Measurements from ENCODE around the gene WNT3A.

Gene WNT3A

GRCh38 chr1:228104526-228105269 is 97.9 kb downstream of the WNT3A start:
- no peak for DNase-seq

- DNase-seq, result no peak
Measured at GRCh38 chr1:228105270-228105995, 98.6 kb downstream of the WNT3A start.

- DNase-seq, result no peak
Measured at GRCh38 chr1:228105996-228106799, 99.4 kb downstream of the WNT3A start.

- no peak for DNase-seq
Measured at GRCh38 chr1:228106800-228107054, 99.9 kb downstream of the WNT3A start.

GRCh38 chr1:228107636-228108035 is 100.8 kb downstream of the WNT3A start:
- DNase-seq, result no peak

GRCh38 chr1:228108055-228108690 is 101.4 kb downstream of the WNT3A start:
- no peak for DNase-seq

- no peak for DNase-seq
Measured at GRCh38 chr1:228108742-228109072, 101.9 kb downstream of the WNT3A start.

GRCh38 chr1:228109073-228109961 is 102.5 kb downstream of the WNT3A start, which contains the start of gene MRPL55:
MRPL55 (minus strand) TSS chr1:228109299; CDS start chr1:228108260, 1,039 bp downstream.
- DNase-seq, result peak; percentile 100

GRCh38 chr1:228109962-228110488 is 103.2 kb downstream of the WNT3A start:
- DNase-seq, result no peak

GRCh38 chr1:228110556-228110955 is 103.8 kb downstream of the WNT3A start:
- DNase-seq, result no peak
